ENCODE measurements around the gene FGD3. TPM values are rescaled to one million over a fixed set of nuclear protein-coding genes. Genes with fewer than 3 reads are reported as not detected.

FGD3 gene
- total and polyA plus RNA-seq, 2 donors, result 5.8 to 7.4 TPM

Other genes with a start within 250 kb of the FGD3 start
- gene BICD2, start 182.7 kb upstream of the FGD3 start, total RNA-seq, result 32.9 TPM
- 30.4 TPM for gene BICD2, start 182.7 kb upstream of the FGD3 start, polyA plus RNA-seq
- gene ZNF484, start 69.5 kb upstream of the FGD3 start, total RNA-seq, result 44.1 TPM
- 2.2 TPM for gene ZNF484, start 69.5 kb upstream of the FGD3 start, polyA plus RNA-seq
- gene SUSD3, start 111.2 kb downstream of the FGD3 start, total RNA-seq, result 1.5 TPM
- 1.9 TPM for gene SUSD3, start 111.2 kb downstream of the FGD3 start, polyA plus RNA-seq
- 14.8 TPM for gene CARD19, start 148.7 kb downstream of the FGD3 start, total RNA-seq
- 77.0 TPM for gene CARD19, start 148.7 kb downstream of the FGD3 start, polyA plus RNA-seq
- gene NINJ1, start 186.7 kb downstream of the FGD3 start, total RNA-seq, result 13.2 TPM
- 48.2 TPM for gene NINJ1, start 186.7 kb downstream of the FGD3 start, polyA plus RNA-seq
- gene WNK2, start 236.6 kb downstream of the FGD3 start, total RNA-seq, result 4.8 TPM
- gene WNK2, start 236.6 kb downstream of the FGD3 start, polyA plus RNA-seq, result 9.3 TPM